GM12878 (cell line): ENCODE measurements around the gene PMF1. TPM values are rescaled to one million over a fixed set of nuclear protein-coding genes. Genes with fewer than 3 reads are reported as not detected.

ENCODE experiments used
- ATAC-seq: fragments of 200-7000 bp; cut with Tn5 transposase; 3 replicates; pipeline ENCODE4 v1.9.1; 2020; ENCODE audit warnings: mild to moderate bottlenecking, moderate library complexity
- BruUV-seq: library from RNA; stranded (reverse); fragments of 400-500 nt; replicated peaks from 2 replicates; lab custom pipeline; 2021; lab: Mats Ljungman, UMichigan
- CTCF ChIA-PET: fragments of 300-600 bp; sonication (Branson Sonifier 250); formaldehyde crosslinking; extraction: SDS; loops from one replicate; lab custom pipeline; 2021; ENCODE audit warnings: inconsistent platforms; lab: Yijun Ruan, JAX
- POLR2A ChIA-PET: fragments of 350-600 bp; formaldehyde crosslinking; extraction: SDS; loops from one replicate; lab custom pipeline; 2021; ENCODE audit warnings: inconsistent platforms; lab: Charles Lee
- RAD21 ChIA-PET: fragments of 300-600 bp; sonication (Branson Sonifier 250); formaldehyde crosslinking; loops from one replicate; lab custom pipeline; 2023; ENCODE audit warnings: antibody characterized with exemption; ENCODE audit not compliant: unreplicated experiment; lab: Charles Lee
- SMC1A ChIA-PET: fragments of 300-600 bp; sonication (Branson Sonifier 250); formaldehyde crosslinking; loops from one replicate; lab custom pipeline; 2023; ENCODE audit not compliant: unreplicated experiment, uncharacterized antibody; lab: Charles Lee
- DNase-seq: peaks from one replicate; pipeline ENCODE4 v3.0.0-alpha.2; 2011; ENCODE audit warnings: low read depth, low spot score
- FAIRE-seq: peaks from 3 replicates; lab custom pipeline; 2011; peaks lifted over from hg19 to GRCh38; lab: Jason Lieb, UNC
- H2AFZ ChIP-seq: 2 replicates; pipeline ENCODE4 v1.6.0; 2011; ENCODE audit warnings: low read depth, low read length, control low read depth; ENCODE audit not compliant: control insufficient read depth
- H3K27ac ChIP-seq: 2 replicates; pipeline ENCODE4 v1.5.1; 2011; ENCODE audit warnings: control low read depth; ENCODE audit not compliant: control insufficient read depth, insufficient read depth
- H3K27me3 ChIP-seq, 2 experiments: replicated peaks in 1 of 2; 2 replicates each; pipeline versions ENCODE4 v1.6.0 to v1.6.1; 2011; ENCODE audit warnings: low read length in 1 of 2; ENCODE audit not compliant: control insufficient read depth in 2 of 2, insufficient read depth in 2 of 2
- H3K36me3 ChIP-seq, 2 experiments: 2 replicates each; pipeline ENCODE4 v1.5.1; 2011; ENCODE audit warnings: low read length in 1 of 2; ENCODE audit not compliant: control insufficient read depth in 2 of 2, insufficient read depth in 2 of 2
- H3K4me1 ChIP-seq: 2 replicates; pipeline ENCODE4 v1.6.1; 2011; ENCODE audit warnings: mild to moderate bottlenecking, low read length, moderate library complexity, mixed read lengths; ENCODE audit not compliant: control insufficient read depth, insufficient read depth
- H3K4me2 ChIP-seq: 2 replicates; pipeline ENCODE4 v1.6.0; 2011; ENCODE audit warnings: control low read depth; ENCODE audit not compliant: control insufficient read depth, insufficient read depth
- H3K4me3 ChIP-seq: fragments of 200-600 bp; sonication (generic); 2 replicates; pipeline ENCODE4 v1.5.1; 2016
- H3K79me2 ChIP-seq: 2 replicates; pipeline ENCODE4 v1.6.0; 2011; ENCODE audit warnings: low read length; ENCODE audit not compliant: control insufficient read depth, insufficient read depth
- H3K9ac ChIP-seq: 2 replicates; pipeline ENCODE4 v1.8.0; 2011; ENCODE audit warnings: low read length, control low read depth, mixed read lengths; ENCODE audit not compliant: control insufficient read depth, insufficient read depth
- H3K9me3 ChIP-seq: replicated peaks from 3 replicates; pipeline ENCODE4 v1.5.1; 2011; ENCODE audit warnings: mild to moderate bottlenecking, low read length; ENCODE audit not compliant: control insufficient read depth, insufficient read depth
- H4K20me1 ChIP-seq: 2 replicates; pipeline ENCODE4 v1.6.0; 2011; ENCODE audit not compliant: control insufficient read depth, insufficient read depth
- CHD1 ChIP-seq: IDR thresholded peaks from 2 replicates; pipeline ENCODE4 v1.6.1; 2012; ENCODE audit warnings: low read depth, low read length, improper control_type of control experiment
- E2F4 ChIP-seq: IDR thresholded peaks from 2 replicates; pipeline ENCODE4 v1.6.1; 2012; ENCODE audit warnings: low read depth, low read length, improper control_type of control experiment
- HDAC6 ChIP-seq: fragments of 200-600 bp; sonication (generic); IDR thresholded peaks from one replicate; pipeline ENCODE4 v1.8.0; 2017; ENCODE audit warnings: antibody characterized with exemption; ENCODE audit not compliant: unreplicated experiment
- IRF4 ChIP-seq: IDR thresholded peaks from 2 replicates; pipeline ENCODE4 v1.6.1; 2011; ENCODE audit warnings: low read depth, low read length
- MTA3 ChIP-seq: IDR thresholded peaks from 2 replicates; pipeline ENCODE4 v1.6.1; 2012; ENCODE audit warnings: low read length, inconsistent platforms, borderline replicate concordance
- MYB ChIP-seq: fragments of 150-350 bp; IDR thresholded peaks from 2 replicates; pipeline ENCODE4 v1.6.1; 2014; ENCODE audit warnings: mild to moderate bottlenecking, low read depth, low read length, borderline replicate concordance
- MYC ChIP-seq: IDR thresholded peaks from 2 replicates; pipeline ENCODE4 v1.6.1; 2011; ENCODE audit warnings: mild to moderate bottlenecking, low read length, moderate library complexity, inconsistent platforms; ENCODE audit not compliant: insufficient read depth, insufficient replicate concordance, insufficient read length, severe bottlenecking
- NR2C2 ChIP-seq: IDR thresholded peaks from 2 replicates; pipeline ENCODE4 v1.6.1; 2011; ENCODE audit warnings: borderline replicate concordance, low read depth; ENCODE audit not compliant: control insufficient read depth, insufficient read length
- POLR2AphosphoS5 ChIP-seq: IDR thresholded peaks from 2 replicates; pipeline ENCODE4 v1.6.1; 2011; ENCODE audit warnings: mild to moderate bottlenecking, low read length, inconsistent platforms
- POU2F2 ChIP-seq: IDR thresholded peaks from 3 replicates; pipeline ENCODE4 v1.6.1; 2011; ENCODE audit warnings: low read depth, mild to moderate bottlenecking, low read length, borderline replicate concordance
- SIN3A ChIP-seq: IDR thresholded peaks from 2 replicates; pipeline ENCODE4 v1.6.1; 2012; ENCODE audit warnings: low read depth, low read length, improper control_type of control experiment
- SKIL ChIP-seq: fragments of 450-650 bp; IDR thresholded peaks from 2 replicates; pipeline ENCODE4 v1.6.1; 2017; ENCODE audit warnings: mild to moderate bottlenecking, low read depth, inconsistent platforms; ENCODE audit not compliant: poor library complexity, severe bottlenecking
- USF2 ChIP-seq: IDR thresholded peaks from 2 replicates; pipeline ENCODE4 v1.6.1; 2011; ENCODE audit warnings: low read depth, low read length, improper control_type of control experiment, borderline replicate concordance
- WGBS: methylation state at CpG from one replicate; pipeline ENCODE4 v1.1.6; 2016; ENCODE audit warnings: low lambda C conversion rate; ENCODE audit not compliant: insufficient replicate concordance, insufficient coverage; ENCODE audit errors: missing lambda C conversion rate; 5-methylcytosine and 5-hydroxymethylcytosine counted together
- in situ Hi-C: fragments of 300-500 bp; cut with MboI; formaldehyde crosslinking; loops from 9 replicates; pipeline ENCODE4 v1.14.3; 2018; ENCODE audit warnings: mixed read lengths
- intact Hi-C: fragments of 100-400 bp; cut with micrococcal nuclease; formaldehyde crosslinking; loops from one replicate; pipeline ENCODE4 v1.14.2; 2022; ENCODE audit not compliant: unreplicated experiment
- polyA plus RNA-seq, 11 experiments: library from polyadenylated mRNA; depleted of rRNA in 4 of 11; unstranded in 6 of 11; stranded (reverse) in 5 of 11; fragments of >200 nt; fragmentation: Nextera tagmentation in 4 of 11; fragmentation: Illumina TruSeq in 1 of 11; extraction: Ambion mirVana in 4 of 11; extraction: Trizol in 1 of 11; gene quantifications; 1 replicate in 1 of 11; 2 replicates in 10 of 11; pipeline versions ENCODE4 v1.2.1 to v1.2.3, GENCODE V29; 2011 to 2016; ENCODE audit warnings: inconsistent platforms in 2 of 11, missing spikeins in 2 of 11, low read depth in 1 of 11
- total RNA-seq, 4 experiments: library from RNA; depleted of rRNA in 3 of 4; stranded (reverse); fragments of >200 nt in 3 of 4; fragmentation: Illumina TruSeq in 1 of 4; extraction: Trizol in 1 of 4; gene quantifications; 2 replicates each; pipeline versions ENCODE4 v1.2.1 to v1.2.3, GENCODE V29; 2013 to 2021

Gene PMF1
- total and polyA plus RNA-seq, 10 of the 15 experiments (the other 5 are each of a cell fraction or from before 2014, with no cell fraction given), result 6.7 to 105 (median 67.3) TPM

- Histone ChIP-seq H3K9ac (no peak overlapping the region), H3K27ac (no peak overlapping the region), H4K20me1 (no peaks in the 10 kb centered on the region)
- FAIRE-seq (no peak), ATAC-seq (no peak), DNase-seq (no peak)
- intact Hi-C loops, result no loop called here
- TF ChIP-seq SKIL (no peak), IRF4 (no peak), CHD1 (no peak), POU2F2 (no peak), USF2 (no peak), MTA3 (no peak), E2F4 (no peak), HDAC6 (no peak), MYB (no peak), POLR2AphosphoS5 (no peak), SIN3A (no peak), MYC (no peak), NR2C2 (no peak)
- TF ChIP-seq, all 136 proteins: peak for 0
- BruUV-seq, result no TSS peak
- Histone ChIP-seq H3K9me3 (no peaks in the 10 kb centered on the region), H3K4me3 (no peak overlapping the region), H3K4me1 (peaks cover 5% of the 10 kb centered on the region), H3K36me3 (peaks cover 0 to 24% of the 10 kb centered on the region in 2 experiments), H3K79me2 (no peaks in the 10 kb centered on the region), H3K4me2 (no peak overlapping the region), H3K27me3 (no peaks in the 10 kb centered on the region), H2AFZ (no peak overlapping the region)
- in situ Hi-C loops, result no loop called here
- ChIA-PET POLR2A (no interaction called here), SMC1A (no interaction called here), RAD21 (no interaction called here), CTCF (interaction anchor here (0.7 kb wide), 1 partner anchor 90 kb away, joined by 3 read pairs; no protein-coding TSS in a partner anchor)
- WGBS, result 95% methylated on average over 12 of the region's 12 CpGs
Measured at GRCh38 chr1:156236164-156236563, 23.4 kb downstream of the PMF1 start.
